HepG2 (cell line): ENCODE measurements around the gene SRC. TPM values are rescaled to one million over a fixed set of nuclear protein-coding genes. Genes with fewer than 3 reads are reported as not detected.

Experiments
- AGO1 ChIP-seq: fragments of 200-400 bp; formaldehyde crosslinking; IDR thresholded peaks from 2 replicates; pipeline ENCODE4 v1.6.1; 2017; ENCODE audit warnings: mild to moderate bottlenecking, low read depth, low read length, moderate library complexity; ENCODE audit not compliant: poor library complexity, severe bottlenecking
- ETV6 ChIP-seq: sonication (generic); formaldehyde crosslinking; conservative IDR thresholded peaks from 2 replicates; pipeline ENCODE4 v1.4.0; 2020; ENCODE audit warnings: missing genetic modification reagents
- MEIS1 ChIP-seq: sonication (generic); formaldehyde crosslinking; IDR thresholded peaks from 2 replicates; pipeline ENCODE4 v1.9.0; 2021; ENCODE audit warnings: mild to moderate bottlenecking, missing genetic modification reagents, moderate library complexity, borderline replicate concordance
- MEIS2 ChIP-seq: sonication (generic); formaldehyde crosslinking; IDR thresholded peaks from 2 replicates; pipeline ENCODE4 v1.9.0; 2021; ENCODE audit warnings: mild to moderate bottlenecking, missing genetic modification reagents
- MLLT10 ChIP-seq: sonication (generic); formaldehyde crosslinking; IDR thresholded peaks from 2 replicates; pipeline ENCODE4 v1.4.0; 2020; ENCODE audit warnings: missing genetic modification reagents
- POGK ChIP-seq: sonication (generic); formaldehyde crosslinking; conservative IDR thresholded peaks from 2 replicates; pipeline ENCODE4 v1.8.0; 2022; ENCODE audit warnings: mild to moderate bottlenecking, moderate library complexity, missing genetic modification reagents
- REXO4 ChIP-seq: sonication (generic); formaldehyde crosslinking; IDR thresholded peaks from 2 replicates; pipeline ENCODE4 v1.8.0; 2022; ENCODE audit warnings: missing genetic modification reagents, mild to moderate bottlenecking, borderline replicate concordance
- SRSF1 ChIP-seq: fragments of 200-400 bp; formaldehyde crosslinking; optimal IDR thresholded peaks from 2 replicates; pipeline ENCODE3; 2017; ENCODE audit warnings: mild to moderate bottlenecking, low read depth, low read length, moderate library complexity
- YY1 ChIP-seq: IDR thresholded peaks from 2 replicates; pipeline ENCODE4 v1.6.1; 2011; ENCODE audit warnings: low read length, low read depth, moderate library complexity, mild to moderate bottlenecking; ENCODE audit not compliant: insufficient read depth, insufficient replicate concordance
- ZBTB7B ChIP-seq: sonication (generic); formaldehyde crosslinking; IDR thresholded peaks from 2 replicates; pipeline ENCODE4 v1.4.0; 2020; ENCODE audit warnings: missing genetic modification reagents
- ZNF136 ChIP-seq: sonication (generic); formaldehyde crosslinking; IDR thresholded peaks from 2 replicates; pipeline ENCODE4 v1.8.1; 2022; ENCODE audit warnings: low read depth, mild to moderate bottlenecking, moderate library complexity, missing genetic modification reagents
- ZNF205 ChIP-seq: IDR thresholded peaks from 2 replicates; pipeline ENCODE4 v1.6.1; 2018; ENCODE audit warnings: missing biosample characterization, missing genetic modification reagents
- ZNF280B ChIP-seq: sonication (generic); formaldehyde crosslinking; IDR thresholded peaks from 2 replicates; pipeline ENCODE4 v1.5.0; 2020; ENCODE audit warnings: missing genetic modification reagents, mild to moderate bottlenecking, borderline replicate concordance
- ZNF446 ChIP-seq: sonication (generic); formaldehyde crosslinking; IDR thresholded peaks from 2 replicates; pipeline ENCODE4 v1.5.0; 2020; ENCODE audit warnings: mild to moderate bottlenecking, missing genetic modification reagents
- ZNF609 ChIP-seq: sonication (generic); formaldehyde crosslinking; IDR thresholded peaks from 2 replicates; pipeline ENCODE4 v1.4.0; 2020; ENCODE audit warnings: mild to moderate bottlenecking, missing genetic modification reagents, borderline replicate concordance
- ZNF616 ChIP-seq: sonication (generic); formaldehyde crosslinking; IDR thresholded peaks from 2 replicates; pipeline ENCODE4 v1.5.0; 2020; ENCODE audit warnings: low read depth, mild to moderate bottlenecking, missing genetic modification reagents
- ZNF740 ChIP-seq: sonication (generic); formaldehyde crosslinking; IDR thresholded peaks from 2 replicates; pipeline ENCODE4 v1.4.0; 2020; ENCODE audit warnings: missing genetic modification reagents
- polyA plus RNA-seq, 8 experiments: library from polyadenylated mRNA; depleted of rRNA in 3 of 8; stranded (reverse) in 7 of 8; unstranded in 1 of 8; fragments of >200 nt; fragmentation: Illumina TruSeq in 4 of 8; extraction: Trizol in 4 of 8; gene quantifications; 2 replicates each; pipeline versions ENCODE4 v1.2.1 to v1.2.3, GENCODE V29; 2011 to 2016; ENCODE audit warnings: low read depth in 4 of 8, missing spikeins in 1 of 8, mixed read lengths in 1 of 8; ENCODE audit not compliant: insufficient read depth in 1 of 8
- total RNA-seq, 5 experiments: library from RNA; depleted of rRNA; stranded (reverse); fragments of >200 nt; fragmentation: Illumina TruSeq; extraction: Trizol; gene quantifications; 2 replicates each; pipeline ENCODE4 v1.2.3, GENCODE V29; 2016; ENCODE audit warnings: low read depth in 1 of 5

Gene SRC
- total and polyA plus RNA-seq, 2 of the 13 experiments (the other 11 are each of a cell fraction or from before 2014, with no cell fraction given) = 54.7 to 192 TPM

GRCh38 chr20:37345339-37346235 is at the start of gene SRC (continued):
- TF ChIP-seq ZNF609 (CRISPR knock-in tag) (0 out of 2 replicates have a peak, but pooled peaks have one; percentile 38), ZNF616 (CRISPR knock-in tag) (0 out of 2 replicates have a peak, but pooled peaks have one; percentile 29), ZNF205 (CRISPR knock-in tag) (no peak), MEIS2 (CRISPR knock-in tag) (peak; percentile 79), MLLT10 (no peak), ZBTB7B (CRISPR knock-in tag) (peak; percentile 90), POGK (peak; percentile 64), SRSF1 (peak; percentile 48), ETV6 (CRISPR knock-in tag) (no peak; the same call in 1 of the 2 replicates), YY1 (peak; percentile 58), ZNF740 (peak; percentile 62), ZNF136 (CRISPR knock-in tag) (no peak), REXO4 (no peak), ZNF280B (CRISPR knock-in tag) (peak; percentile 57; the same call in 1 of the 2 replicates), MEIS1 (CRISPR knock-in tag) (no peak), AGO1 (peak; percentile 53), ZNF446 (CRISPR knock-in tag) (peak; percentile 85)
